ENCODE measurements around the gene CPT2.

DNA sequence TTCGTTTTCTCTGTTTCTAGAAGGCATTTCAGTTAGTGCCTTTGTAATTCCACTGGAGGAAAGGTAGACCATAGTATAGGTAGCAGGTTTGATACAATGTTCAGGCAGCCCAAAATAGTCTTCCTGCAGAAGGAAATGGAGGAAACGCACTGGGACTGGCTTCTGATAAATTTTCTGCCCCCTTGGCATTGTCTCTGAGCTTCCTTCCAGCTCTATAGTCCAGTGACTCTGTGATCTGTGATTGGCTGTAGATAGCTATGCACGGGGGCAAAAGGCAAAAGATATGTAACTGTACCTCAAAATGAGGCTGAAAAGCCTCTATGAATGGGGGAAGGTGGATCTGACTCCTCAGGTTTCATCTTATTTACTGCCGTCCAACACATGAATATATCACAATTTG lies 47.5 kb downstream of the CPT2 start:
- no peak for TF ChIP-seq EZH2 (IDR thresholded peaks at IDR 0.05)
- no peak for TF ChIP-seq CTCF (IDR thresholded peaks at IDR 0.05)
